A549 (cell line): Measurements from ENCODE around the gene LARGE2. TPM values are rescaled to one million over a fixed set of nuclear protein-coding genes. Genes with fewer than 3 reads are reported as not detected.

Experiments used
- ATAC-seq, 2 experiments: fragments of 200-7000 bp in 1 of 2; fragments of >200 bp in 1 of 2; cut with Nextera tagmentation in 1 of 2; cut with Tn5 transposase in 1 of 2; 3 replicates each; pipeline versions ENCODE4 v1.8.0 to v1.9.1; 2018 to 2020; ENCODE audit warnings: mild to moderate bottlenecking in 1 of 2, moderate library complexity in 1 of 2
- CTCF ChIA-PET: fragments of 300-600 bp; sonication (Branson Sonifier 250); formaldehyde crosslinking; extraction: SDS; loops from one replicate; lab custom pipeline; 2021; ENCODE audit warnings: antibody characterized with exemption, inconsistent platforms; lab: Yijun Ruan, JAX
- POLR2A ChIA-PET: fragments of 350-600 bp; formaldehyde crosslinking; extraction: SDS; loops from one replicate; lab custom pipeline; 2021; ENCODE audit warnings: antibody characterized with exemption, inconsistent platforms; lab: Yijun Ruan, JAX
- DNase-seq, 2 experiments: peaks; one replicate each; pipeline versions ENCODE4 v3.0.0 to v3.0.0-alpha.2; 2011 to 2016; ENCODE audit warnings: low read depth in 1 of 2, low spot score in 1 of 2
- FAIRE-seq: peaks from 2 replicates; lab custom pipeline; 2011; peaks lifted over from hg19 to GRCh38; lab: Jason Lieb, UNC
- H3K27ac ChIP-seq, 2 experiments: fragments of >200 bp; sonication (Bioruptor Twin); formaldehyde crosslinking; 3 replicates each; pipeline ENCODE4 v1.5.1; 2016 to 2017
- H3K4me1 ChIP-seq: fragments of >200 bp; sonication (Bioruptor Twin); formaldehyde crosslinking; 3 replicates; pipeline ENCODE4 v1.6.1; 2016
- H3K4me2 ChIP-seq: fragments of >200 bp; sonication (Bioruptor Twin); formaldehyde crosslinking; 3 replicates; pipeline ENCODE4 v1.6.1; 2016
- H3K4me3 ChIP-seq: fragments of >200 bp; sonication (Bioruptor Twin); formaldehyde crosslinking; 3 replicates; pipeline ENCODE4 v1.5.1; 2016
- H3K9me3 ChIP-seq: fragments of >200 bp; sonication (Bioruptor Twin); formaldehyde crosslinking; 3 replicates; pipeline ENCODE4 v1.6.1; 2016
- BHLHE40 ChIP-seq: IDR thresholded peaks from 2 replicates; pipeline ENCODE4 v1.6.1; 2012; ENCODE audit warnings: low read depth, low read length, inconsistent platforms
- CBX2 ChIP-seq: fragments of 200-600 bp; sonication (generic); IDR thresholded peaks from 2 replicates; pipeline ENCODE4 v1.6.1; 2016; ENCODE audit warnings: low read depth, mild to moderate bottlenecking, borderline replicate concordance
- CBX8 ChIP-seq: fragments of 200-600 bp; sonication (generic); IDR thresholded peaks from 2 replicates; pipeline ENCODE4 v1.6.1; 2016
- FOSL2 ChIP-seq, 2 experiments: fragments of 450-650 bp in 1 of 2; fragments of >200 bp in 1 of 2; sonication (Bioruptor Twin) in 1 of 2; formaldehyde crosslinking; IDR thresholded peaks; 2 replicates each; pipeline versions ENCODE4 v1.5.0 to v1.6.1; 2016 to 2020; ENCODE audit warnings: mild to moderate bottlenecking in 1 of 2, moderate library complexity in 1 of 2
- HOXA7 ChIP-seq: fragments of 250-450 bp; sonication (Bioruptor Pico); IDR thresholded peaks from 2 replicates; pipeline ENCODE4 v1.5.0; 2020; ENCODE audit warnings: mild to moderate bottlenecking, moderate library complexity
- JUNB ChIP-seq: fragments of >200 bp; sonication (Bioruptor Twin); formaldehyde crosslinking; IDR thresholded peaks from 2 replicates; pipeline ENCODE4 v1.6.1; 2016
- MAFK ChIP-seq: fragments of 450-650 bp; IDR thresholded peaks from 2 replicates; pipeline ENCODE4 v1.6.1; 2014; ENCODE audit not compliant: partially characterized antibody
- PBX3 ChIP-seq: IDR thresholded peaks from 2 replicates; pipeline ENCODE4 v1.6.1; 2012
- POLR2AphosphoS2 ChIP-seq: conservative IDR thresholded peaks from 2 replicates; pipeline ENCODE4 v1.6.1; 2012; ENCODE audit warnings: low read length, improper control_type of control experiment, inconsistent platforms
- RAD21 ChIP-seq, 2 experiments: fragments of >200 bp in 1 of 2; sonication (Bioruptor Twin) in 1 of 2; formaldehyde crosslinking in 1 of 2; IDR thresholded peaks in 1 of 2; conservative IDR thresholded peaks in 1 of 2; 2 replicates in 1 of 2; 3 replicates in 1 of 2; pipeline ENCODE4 v1.6.1; 2012 to 2018; ENCODE audit warnings: inconsistent platforms in 1 of 2
- RARB ChIP-seq: fragments of 250-450 bp; sonication (Bioruptor Pico); IDR thresholded peaks from 2 replicates; pipeline ENCODE4 v1.8.0; 2021; ENCODE audit warnings: mild to moderate bottlenecking, moderate library complexity
- ZFP36 ChIP-seq: fragments of 450-650 bp; IDR thresholded peaks from 2 replicates; pipeline ENCODE4 v1.6.1; 2014; ENCODE audit warnings: borderline replicate concordance; ENCODE audit not compliant: partially characterized antibody
- ZNF302 ChIP-seq: fragments of 250-450 bp; sonication (Bioruptor Pico); IDR thresholded peaks from 2 replicates; pipeline ENCODE4 v1.9.0; 2021; ENCODE audit warnings: inconsistent platforms, mild to moderate bottlenecking, moderate library complexity
- whole genome bisulfite sequencing: methylation state at CpG from one replicate; pipeline ENCODE4 v1.1.6; 2017; ENCODE audit errors: missing lambda C conversion rate; 5-methylcytosine and 5-hydroxymethylcytosine counted together
- polyA plus RNA-seq, 4 experiments: library from polyadenylated mRNA; depleted of rRNA in 3 of 4; stranded (reverse); fragments of >200 nt; fragmentation: RNase III in 1 of 4; extraction: RNeasy Plus Mini Kit Qiagen cat#74134 plus additional on column Dnase treatment in 1 of 4; gene quantifications; 2 replicates in 3 of 4; 3 replicates in 1 of 4; pipeline ENCODE4 v1.2.3, GENCODE V29; 2011 to 2017
- TF ChIP-seq, protein P1 (sequence below): fragments of >200 bp; sonication (Bioruptor Twin); formaldehyde crosslinking; IDR thresholded peaks from 3 replicates; pipeline ENCODE4 v1.6.1; 2016
- TF ChIP-seq, protein P2 (sequence below): fragments of >200 bp; sonication (Bioruptor Twin); formaldehyde crosslinking; IDR thresholded peaks from 3 replicates; pipeline ENCODE4 v1.5.1; 2016
- TF ChIP-seq, protein P3 (sequence below): fragments of 250-450 bp; sonication (Bioruptor Pico); IDR thresholded peaks from 2 replicates; pipeline ENCODE4 v1.5.0; 2020; ENCODE audit warnings: low read depth, mild to moderate bottlenecking, moderate library complexity

LARGE2 gene
- polyA plus RNA-seq, 2 of the 4 experiments (the other 2 are of a cell fraction) = 0.97 to 2.3 TPM

- Histone ChIP-seq H3K4me3 (no peak overlapping the region), H3K4me1 (peaks cover 12% of the 10 kb centered on the region; the same call in 2 of the 3 replicates), H3K4me2 (no peak overlapping the region), H3K27ac (no peak overlapping the region), H3K9me3 (no peaks in the 10 kb centered on the region)
- DNase-seq (no peak), ATAC-seq (no peak), FAIRE-seq (no peak)
- WGBS = 90% methylated on average over 42 of the region's 56 CpGs
- ChIA-PET POLR2A (no interaction called here), CTCF (interaction anchor here (0.7 kb wide), 1 partner anchor 9 kb away, joined by 3 read pairs; no protein-coding TSS in a partner anchor)
- TF ChIP-seq RARB (CRISPR knock-in tag) (no peak), CBX8 (no peak), MAFK (no peak), RAD21 (conservative IDR thresholded peaks at IDR 0.05 in 1 of 2, IDR thresholded peaks at IDR 0.05 in 1 of 2) (no peak), HOXA7 (no peak), JUNB (no peak), POLR2AphosphoS2 (no peak), FOSL2 (IDR thresholded peaks at IDR 0.05) (no peak), FOSL2 (CRISPR knock-in tag; IDR thresholded peaks at IDR 0.05) (no peak), PBX3 (no peak), ZFP36 (no peak)
- TF ChIP-seq, protein P1, sequence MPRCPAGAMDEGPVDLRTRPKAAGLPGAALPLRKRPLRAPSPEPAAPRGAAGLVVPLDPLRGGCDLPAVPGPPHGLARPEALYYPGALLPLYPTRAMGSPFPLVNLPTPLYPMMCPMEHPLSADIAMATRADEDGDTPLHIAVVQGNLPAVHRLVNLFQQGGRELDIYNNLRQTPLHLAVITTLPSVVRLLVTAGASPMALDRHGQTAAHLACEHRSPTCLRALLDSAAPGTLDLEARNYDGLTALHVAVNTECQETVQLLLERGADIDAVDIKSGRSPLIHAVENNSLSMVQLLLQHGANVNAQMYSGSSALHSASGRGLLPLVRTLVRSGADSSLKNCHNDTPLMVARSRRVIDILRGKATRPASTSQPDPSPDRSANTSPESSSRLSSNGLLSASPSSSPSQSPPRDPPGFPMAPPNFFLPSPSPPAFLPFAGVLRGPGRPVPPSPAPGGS = no peak
- TF ChIP-seq, protein P2, sequence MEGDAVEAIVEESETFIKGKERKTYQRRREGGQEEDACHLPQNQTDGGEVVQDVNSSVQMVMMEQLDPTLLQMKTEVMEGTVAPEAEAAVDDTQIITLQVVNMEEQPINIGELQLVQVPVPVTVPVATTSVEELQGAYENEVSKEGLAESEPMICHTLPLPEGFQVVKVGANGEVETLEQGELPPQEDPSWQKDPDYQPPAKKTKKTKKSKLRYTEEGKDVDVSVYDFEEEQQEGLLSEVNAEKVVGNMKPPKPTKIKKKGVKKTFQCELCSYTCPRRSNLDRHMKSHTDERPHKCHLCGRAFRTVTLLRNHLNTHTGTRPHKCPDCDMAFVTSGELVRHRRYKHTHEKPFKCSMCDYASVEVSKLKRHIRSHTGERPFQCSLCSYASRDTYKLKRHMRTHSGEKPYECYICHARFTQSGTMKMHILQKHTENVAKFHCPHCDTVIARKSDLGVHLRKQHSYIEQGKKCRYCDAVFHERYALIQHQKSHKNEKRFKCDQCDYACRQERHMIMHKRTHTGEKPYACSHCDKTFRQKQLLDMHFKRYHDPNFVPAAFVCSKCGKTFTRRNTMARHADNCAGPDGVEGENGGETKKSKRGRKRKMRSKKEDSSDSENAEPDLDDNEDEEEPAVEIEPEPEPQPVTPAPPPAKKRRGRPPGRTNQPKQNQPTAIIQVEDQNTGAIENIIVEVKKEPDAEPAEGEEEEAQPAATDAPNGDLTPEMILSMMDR = no peak
- TF ChIP-seq, protein P3, sequence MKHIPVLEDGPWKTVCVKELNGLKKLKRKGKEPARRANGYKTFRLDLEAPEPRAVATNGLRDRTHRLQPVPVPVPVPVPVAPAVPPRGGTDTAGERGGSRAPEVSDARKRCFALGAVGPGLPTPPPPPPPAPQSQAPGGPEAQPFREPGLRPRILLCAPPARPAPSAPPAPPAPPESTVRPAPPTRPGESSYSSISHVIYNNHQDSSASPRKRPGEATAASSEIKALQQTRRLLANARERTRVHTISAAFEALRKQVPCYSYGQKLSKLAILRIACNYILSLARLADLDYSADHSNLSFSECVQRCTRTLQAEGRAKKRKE (CRISPR knock-in tag) = no peak
Measured at GRCh38 chr11:45902452-45903380, 19.7 kb upstream of the LARGE2 start.

- H3K4me2 ChIP-seq = no peak overlapping the region
- H3K4me1 ChIP-seq = peaks cover 6% of the 10 kb centered on the region; the same call in 2 of the 3 replicates
- TF ChIP-seq RAD21 (conservative IDR thresholded peaks at IDR 0.05 in 1 of 2, IDR thresholded peaks at IDR 0.05 in 1 of 2) (no peak), BHLHE40 (no peak), ZNF302 (CRISPR knock-in tag) (no peak), RARB (CRISPR knock-in tag) (no peak), CBX2 (no peak), ZFP36 (no peak)
- ChIA-PET CTCF (no interaction called here), POLR2A (no interaction called here)
- 87% methylated on average over 15 of the region's 15 CpGs for WGBS
- no peaks in the 10 kb centered on the region for H3K9me3 ChIP-seq
- ATAC-seq (no peak), FAIRE-seq (no peak), DNase-seq (no peak)
- no peak overlapping the region for H3K4me3 ChIP-seq
- H3K27ac ChIP-seq = no peak overlapping the region
Measured at GRCh38 chr11:45904309-45904915, 18.0 kb upstream of the LARGE2 start.
